Hypothalamus (tissue), 51 donors: Measurements from ENCODE around the gene NPTX1.

Experiments
- DNase-seq, 51 donors: peaks; one replicate each; lab custom pipeline; 2025; lab: John Stamatoyannopoulos, UW

The NPTX1 gene

DNA sequence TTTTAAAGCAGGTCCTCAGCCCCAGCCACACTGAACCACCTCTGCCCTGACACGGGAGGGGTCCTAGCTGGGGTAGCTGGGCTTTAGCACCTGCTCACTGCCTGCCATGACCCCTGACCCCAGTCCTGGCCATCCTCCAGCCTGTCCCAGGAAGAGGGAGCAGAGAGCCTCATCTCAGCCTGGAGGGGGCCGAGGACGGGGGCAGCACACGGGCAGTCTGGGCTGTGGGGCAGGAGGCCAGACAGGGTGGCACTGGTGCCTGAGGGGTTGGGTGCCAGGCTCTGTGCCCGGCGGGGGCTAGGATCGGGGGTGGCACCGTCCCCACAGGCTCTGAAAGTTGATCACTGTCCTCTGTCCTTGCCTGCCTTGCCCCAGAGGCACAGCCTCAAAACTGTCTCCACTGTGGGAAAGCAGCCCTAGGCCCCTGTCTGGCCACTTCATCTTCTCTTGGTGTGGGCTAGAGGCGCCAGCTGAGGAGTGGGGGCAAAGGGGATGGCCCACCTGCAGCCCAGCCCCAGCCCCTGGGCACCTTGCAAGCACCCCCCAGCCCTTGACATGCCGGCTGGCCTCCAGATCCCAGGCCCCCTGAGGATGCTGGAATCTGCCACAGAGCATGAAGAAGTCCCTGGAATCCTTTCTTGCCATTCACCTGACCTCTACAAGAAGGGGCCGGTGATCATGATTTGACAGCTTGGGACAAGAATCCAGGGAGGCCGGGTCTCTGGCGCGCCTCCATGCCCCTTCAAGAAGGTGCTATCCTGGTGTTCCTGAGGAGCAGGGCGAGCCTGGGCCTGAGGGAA lies 45.8 kb downstream of the NPTX1 start:
- no peak for DNase-seq

DNA sequence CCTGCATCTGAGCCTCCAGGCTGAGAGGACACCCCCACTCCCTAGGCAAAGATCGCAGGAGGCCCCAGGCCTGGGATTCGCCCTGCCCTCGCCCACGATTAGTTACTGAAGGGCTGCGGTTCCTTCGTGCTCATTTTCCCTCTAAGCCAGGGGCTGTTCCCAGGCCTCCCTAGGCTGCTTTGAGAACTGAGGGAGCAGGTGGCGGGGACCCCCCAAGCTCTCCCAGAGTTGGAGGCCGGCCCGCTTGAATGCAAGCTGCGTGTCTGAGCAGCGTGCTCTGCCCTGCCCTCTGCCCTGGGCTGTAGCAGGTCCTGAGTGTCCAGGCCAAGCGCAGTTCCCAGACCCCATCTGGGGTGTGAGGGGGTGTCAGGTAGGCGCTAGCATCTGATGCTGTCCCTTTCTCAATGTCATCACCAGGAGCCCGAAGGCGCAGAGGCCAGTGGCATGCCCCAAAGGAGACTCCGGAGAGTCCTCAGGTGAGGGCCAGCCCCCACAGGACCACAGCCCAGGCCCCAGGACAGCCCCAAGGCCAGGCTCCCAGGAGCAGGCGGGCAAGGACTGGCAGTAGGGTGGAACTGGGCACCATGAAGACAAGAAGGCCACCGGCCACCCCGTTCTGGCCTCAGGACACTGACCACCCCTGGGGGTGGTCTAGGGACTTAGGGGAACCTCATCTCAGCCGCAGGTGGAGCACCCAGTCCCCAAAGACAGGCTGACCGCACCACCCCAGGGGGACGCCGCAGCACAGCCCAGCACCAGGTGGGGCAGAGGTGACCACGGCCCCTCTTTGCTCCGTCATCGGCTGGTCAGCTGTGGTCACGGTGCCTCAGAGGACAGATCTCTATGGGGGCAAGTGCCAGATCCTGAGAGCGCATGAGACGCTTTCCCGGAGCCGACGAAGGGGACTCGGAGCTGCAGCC lies 46.8 kb downstream of the NPTX1 start:
- no peak for DNase-seq

DNA sequence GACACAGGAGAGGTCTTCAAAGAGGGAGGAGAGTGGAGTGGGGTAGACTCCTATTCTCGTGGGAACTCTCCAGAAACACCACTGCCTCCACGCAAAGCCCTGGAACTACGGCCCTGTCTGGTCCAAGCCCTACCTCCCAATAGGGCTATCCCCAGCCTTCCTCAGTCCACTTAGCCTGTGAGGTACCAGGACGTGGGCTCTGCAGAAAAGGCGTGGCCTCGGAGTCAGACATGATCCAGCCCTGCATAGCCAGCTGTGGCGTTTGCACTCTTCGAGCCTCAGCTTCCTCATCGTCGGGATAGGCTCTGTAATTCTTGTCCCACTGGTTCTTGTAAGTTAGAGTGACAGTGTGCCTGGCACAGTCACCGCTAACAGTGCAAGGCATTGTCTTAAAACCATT lies 47.6 kb downstream of the NPTX1 start:
- DNase-seq: no peak

DNA sequence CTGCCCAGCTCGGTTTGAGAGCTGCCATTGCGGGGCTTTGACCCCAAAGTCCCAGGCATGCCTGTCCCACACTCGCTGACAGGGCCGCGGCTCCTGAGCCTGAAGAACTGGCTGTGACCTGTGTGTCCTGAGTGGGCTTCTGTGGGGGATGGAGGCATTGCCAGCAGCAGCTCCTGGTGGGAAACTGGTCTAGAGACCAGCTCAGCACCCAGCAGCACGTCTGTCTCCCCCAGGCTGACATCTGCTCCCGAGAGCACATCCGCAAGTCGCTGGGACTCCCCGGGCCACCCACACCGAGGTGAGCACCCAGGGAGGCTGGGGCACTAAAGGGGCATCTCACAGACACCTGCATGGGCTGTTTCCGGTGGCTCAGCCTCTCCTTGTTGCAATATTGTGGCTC lies 48.0 kb downstream of the NPTX1 start:
- no peak for DNase-seq

DNA sequence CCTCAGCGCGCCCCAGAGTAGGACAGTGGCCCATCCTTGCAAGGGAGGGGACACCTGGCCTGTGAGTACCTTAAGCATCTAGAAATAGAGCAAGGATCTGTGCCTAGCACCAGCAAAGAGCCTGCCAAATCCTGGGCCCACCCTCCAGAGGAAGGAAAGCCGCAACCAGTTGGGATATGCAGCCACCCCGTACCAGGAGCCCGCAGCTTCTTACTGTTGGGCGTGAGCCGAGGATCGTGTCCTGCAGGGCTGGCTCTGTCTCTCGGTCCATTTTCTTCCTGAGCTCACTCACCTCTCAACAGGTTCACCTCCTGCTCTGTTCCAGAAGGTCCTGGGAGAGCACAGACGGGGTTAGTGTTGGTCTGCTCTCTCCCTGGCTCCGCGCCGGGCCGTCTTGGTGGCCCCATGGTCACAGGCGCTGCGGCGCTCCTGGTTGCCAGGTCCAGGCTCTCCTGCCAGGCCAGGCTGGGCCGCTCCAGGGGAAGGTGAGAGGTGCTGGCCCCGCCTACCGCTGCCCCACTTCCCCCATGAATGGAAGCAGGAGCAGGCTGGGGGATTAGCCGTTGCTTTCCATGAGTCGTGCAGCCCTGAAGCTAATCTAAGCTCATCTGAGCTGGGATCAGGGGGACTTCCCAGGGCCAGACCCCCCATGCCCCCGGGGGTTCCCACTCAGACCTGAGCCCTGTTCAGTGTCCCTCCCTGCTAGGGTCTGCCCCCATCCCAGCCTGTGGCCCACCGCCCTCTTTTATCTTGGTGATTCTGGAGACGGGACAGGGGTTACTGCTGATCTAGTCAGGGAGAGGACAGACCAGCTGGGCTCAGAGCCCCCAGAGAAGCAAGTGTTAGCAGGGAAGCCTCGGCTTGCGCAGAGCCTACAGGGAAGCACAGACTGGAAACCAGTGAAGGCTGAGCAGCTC lies 48.8 kb downstream of the NPTX1 start:
- DNase-seq: no peak

DNA sequence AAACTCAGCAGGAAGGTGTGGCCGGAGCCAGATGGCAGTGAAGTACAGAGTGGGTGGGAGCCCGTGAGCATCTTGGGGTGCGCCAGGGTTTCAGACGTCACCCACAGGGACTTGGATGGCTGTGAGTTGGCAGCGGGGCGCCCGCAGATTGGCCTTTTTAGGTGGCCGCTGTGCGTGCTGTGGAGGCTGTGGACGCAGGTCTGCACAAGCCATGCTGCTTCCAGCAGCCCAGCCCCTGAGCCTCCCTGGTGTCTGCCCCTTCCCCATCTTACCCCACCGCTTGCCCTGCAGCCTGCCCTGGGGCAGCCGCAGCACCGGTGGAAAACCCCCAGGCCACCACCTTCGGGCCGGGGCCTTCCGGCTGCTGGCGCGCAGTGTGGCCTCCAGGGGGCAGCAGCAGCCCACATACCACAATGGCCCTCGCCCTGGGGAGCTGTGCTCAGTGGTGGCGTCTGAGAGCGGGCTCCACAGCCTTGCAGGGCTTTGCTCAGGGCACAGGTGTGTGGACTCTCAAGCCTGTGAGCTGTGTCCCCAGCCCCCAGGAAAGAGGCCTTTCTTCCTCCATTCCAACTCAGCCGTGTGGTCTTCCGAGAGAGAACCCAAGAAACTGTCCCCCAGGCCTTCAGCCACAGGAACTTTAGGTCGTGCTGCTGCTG lies 49.6 kb downstream of the NPTX1 start:
- peak in 45 of 51 donors; percentile 14 to 79 (median 50) for DNase-seq

DNA sequence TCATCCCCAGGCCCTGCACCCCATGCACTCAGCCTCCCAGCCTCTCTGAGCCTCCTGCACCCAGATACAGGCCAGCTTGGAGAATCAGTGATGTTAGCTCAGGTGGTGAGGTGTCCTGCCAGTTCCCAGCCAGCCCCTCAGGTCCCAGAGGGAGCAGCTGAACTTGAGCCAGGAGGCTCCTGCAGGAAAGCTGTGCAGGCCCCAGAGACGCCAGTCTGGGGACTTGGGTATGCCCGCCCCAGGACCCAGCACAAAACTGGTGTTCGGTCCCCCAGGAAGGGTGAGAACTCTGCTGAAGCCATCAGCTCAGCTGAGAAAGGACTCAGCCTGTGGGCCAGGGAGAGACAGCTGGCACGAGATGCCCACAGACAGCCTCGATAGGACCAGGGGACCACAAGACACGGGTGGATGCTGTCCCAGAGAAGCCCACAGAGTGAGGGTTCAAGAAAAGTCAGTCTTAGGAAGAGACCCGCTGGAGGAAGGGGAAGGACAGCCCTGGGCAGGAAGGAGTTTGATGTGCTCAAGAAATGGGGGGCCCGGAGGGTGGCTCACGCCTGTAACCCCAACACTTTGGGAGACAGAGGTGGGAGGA lies 50.5 kb downstream of the NPTX1 start:
- no peak for DNase-seq

DNA sequence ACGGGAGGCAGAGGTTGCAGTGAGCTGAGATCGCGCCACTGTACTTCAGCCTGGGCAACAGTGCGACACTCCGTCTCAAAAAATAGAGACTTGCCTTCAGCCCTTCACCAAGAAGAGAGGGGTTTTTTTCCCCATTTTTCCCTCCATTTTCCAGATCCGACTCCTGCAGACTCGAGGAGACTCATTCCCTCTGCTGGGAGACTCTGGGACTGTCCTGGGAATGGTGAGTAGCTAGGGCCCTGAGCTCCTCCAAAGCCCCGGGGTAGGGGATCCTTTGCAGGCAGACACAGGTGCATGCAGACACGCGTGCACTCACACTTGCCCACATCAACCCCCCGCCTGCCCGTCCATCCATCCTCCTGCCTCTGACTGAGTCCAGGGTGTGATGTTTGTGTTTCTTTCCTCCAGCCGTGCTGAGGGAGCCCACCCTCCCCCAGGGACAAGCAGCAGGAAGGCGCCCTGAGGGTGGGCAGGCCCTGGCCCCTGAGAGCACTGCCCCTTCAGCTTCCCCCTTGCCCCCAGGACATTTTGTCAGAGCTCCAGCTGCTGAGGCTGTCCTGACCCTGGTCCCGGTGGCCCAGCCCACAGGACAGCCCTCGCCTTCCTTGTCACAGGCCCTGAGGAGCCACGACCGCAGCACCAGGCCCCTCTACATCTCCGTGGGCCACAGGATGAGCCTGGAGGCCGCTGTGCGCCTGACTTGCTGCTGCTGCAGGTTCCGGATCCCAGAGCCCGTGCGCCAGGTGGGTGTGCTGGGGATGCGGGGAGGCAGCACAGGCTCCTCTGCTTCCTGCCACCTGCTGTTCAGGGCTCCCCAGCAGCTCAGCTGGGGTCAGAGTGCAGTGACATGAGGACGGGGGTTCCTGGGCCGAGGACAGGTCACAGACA lies 51.3 kb downstream of the NPTX1 start:
- DNase-seq: no peak

DNA sequence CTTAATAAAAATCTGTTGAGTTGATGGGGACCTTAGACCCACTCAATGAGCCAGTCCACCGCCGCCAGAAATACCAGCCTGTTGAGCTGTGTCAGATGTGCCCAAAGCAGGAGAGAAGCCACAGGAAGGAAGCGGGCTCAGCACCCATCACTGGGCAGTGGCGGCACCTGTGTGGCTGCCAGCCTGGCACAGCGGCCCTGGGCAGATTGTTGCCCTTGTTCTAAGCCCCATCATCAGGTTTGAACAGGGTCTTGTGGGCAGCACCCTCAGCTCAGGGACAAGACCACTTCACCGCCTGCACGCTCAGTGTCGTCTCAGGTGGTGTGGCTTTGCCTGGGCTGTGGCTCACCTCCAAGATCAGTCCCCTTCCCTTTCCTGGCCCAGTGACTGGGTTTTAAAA lies 52.1 kb downstream of the NPTX1 start:
- no peak for DNase-seq

DNA sequence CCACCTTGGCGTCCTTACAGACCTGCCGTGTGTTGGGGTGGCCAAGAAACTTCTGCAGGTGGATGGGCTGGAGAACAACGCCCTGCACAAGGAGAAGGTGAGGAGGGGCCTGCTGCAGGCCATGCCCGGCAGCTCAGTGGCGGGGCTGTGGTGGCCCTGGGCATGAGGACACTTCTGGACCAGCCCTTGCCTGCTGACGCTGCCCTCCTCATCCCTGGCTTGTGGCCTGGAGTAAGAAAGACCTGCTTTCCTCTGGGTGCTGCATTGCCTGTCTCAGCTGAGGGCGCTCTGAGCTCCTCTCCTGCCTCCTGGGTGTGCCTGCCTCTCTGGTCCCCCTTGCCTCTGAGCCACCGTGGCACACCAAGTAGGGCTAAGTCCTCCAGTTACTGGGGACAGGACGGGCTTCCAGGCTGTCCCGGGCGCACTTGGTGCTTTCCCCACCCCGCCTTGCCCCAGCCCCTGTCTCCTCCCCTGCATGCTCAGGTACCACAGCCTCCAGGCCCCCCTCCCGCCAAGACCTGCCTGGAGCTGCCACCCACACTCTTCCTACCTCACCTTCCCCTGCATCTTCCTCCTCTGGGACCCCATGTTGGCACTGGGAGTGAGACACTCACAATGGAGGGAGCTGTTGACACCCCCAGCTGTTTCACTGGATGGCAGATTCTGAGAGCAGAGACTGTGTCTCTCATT lies 52.7 kb downstream of the NPTX1 start:
- no peak for DNase-seq

DNA sequence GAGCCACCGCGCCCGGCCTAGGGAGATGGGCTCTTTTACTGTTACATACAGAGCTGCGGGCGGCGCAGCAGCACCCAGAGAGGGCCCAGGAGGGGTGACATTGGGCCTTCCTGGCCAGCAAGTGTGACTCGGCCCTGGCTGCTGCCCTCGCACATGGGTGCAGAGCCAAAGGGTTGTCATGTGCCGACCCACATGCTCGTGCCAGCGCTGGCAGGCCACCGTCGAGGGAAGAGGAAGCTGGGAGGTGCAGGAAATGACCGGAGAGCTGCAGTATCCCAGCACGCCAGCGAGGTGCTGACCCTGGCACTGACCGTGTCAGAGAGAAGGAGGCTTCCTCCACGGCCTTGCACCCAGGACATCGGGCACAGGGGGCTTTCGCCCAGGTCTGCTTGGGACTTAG lies 53.4 kb downstream of the NPTX1 start:
- DNase-seq: no peak

DNA sequence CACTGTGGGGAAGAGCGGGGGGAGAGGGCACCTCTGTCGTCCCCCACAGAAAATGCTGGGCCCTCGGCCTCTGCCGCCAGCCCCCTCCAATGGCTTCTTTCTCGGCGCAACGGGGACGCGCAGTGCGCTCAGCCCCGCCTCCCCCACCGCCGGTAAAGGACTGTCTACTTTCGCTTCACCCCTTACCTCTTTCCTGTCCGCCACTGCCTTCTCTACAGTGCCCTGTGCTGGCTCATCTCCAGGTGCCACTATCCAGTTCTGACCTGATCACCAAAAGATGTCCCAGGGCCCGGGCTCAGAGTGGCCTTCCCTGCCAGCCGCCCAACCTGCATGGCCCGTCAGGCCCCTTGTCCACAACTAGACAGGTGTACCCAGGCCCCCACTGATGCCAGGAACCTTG lies 54.1 kb downstream of the NPTX1 start:
- no peak for DNase-seq

DNA sequence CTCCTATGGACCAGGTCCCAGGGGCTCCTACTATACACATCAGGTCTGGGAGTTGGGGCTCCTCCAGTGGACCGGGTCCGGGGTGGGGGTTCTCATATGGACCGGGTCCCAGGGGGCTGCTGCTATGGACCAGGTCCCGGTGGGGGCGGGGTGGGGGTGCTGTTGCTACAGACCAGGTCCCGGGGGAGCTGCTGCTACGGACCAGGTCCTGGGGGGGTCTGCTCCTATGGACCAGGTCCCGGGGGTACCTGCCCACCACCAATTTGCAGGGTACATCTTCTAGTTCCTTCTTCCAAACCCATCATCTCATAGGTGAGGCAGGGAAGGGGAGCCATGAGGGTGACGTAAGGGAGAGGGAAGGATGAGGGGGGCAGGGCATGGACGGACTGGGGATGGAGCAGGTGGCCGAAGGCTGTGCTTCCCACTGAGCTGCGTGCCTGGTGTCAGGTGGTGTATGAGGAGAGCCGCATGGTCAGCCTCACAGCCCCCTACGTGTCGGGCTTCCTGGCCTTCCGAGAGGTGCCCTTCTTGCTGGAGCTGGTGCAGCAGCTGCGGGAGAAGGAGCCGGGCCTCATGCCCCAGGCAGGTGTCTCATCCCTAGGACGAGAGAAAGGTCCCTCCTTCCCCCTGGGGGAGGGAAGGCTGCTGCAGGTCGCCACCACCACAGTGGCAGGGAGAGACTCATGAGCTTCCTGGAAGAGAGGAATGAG lies 54.9 kb downstream of the NPTX1 start:
- DNase-seq: no peak

DNA sequence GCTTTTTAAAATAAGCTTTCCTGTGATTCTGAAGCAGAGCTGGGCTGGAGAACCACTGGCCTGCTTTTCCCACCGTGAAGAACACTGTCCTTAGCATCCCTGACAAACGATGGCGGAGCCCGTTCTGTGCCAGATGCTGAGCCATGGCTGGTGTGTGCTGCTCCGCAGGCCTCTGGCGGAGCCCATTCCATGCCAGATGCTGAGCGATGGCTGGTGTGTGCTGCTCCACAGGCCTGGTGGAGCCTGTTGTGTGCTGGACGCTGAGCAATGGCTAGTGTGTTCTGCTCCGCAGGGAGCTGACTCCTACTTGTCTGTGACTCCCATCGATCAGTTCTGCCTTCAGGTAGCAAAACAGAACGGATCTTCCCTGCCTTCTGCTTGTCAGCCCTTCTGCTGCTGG lies 57.2 kb downstream of the NPTX1 start:
- DNase-seq: no peak

DNA sequence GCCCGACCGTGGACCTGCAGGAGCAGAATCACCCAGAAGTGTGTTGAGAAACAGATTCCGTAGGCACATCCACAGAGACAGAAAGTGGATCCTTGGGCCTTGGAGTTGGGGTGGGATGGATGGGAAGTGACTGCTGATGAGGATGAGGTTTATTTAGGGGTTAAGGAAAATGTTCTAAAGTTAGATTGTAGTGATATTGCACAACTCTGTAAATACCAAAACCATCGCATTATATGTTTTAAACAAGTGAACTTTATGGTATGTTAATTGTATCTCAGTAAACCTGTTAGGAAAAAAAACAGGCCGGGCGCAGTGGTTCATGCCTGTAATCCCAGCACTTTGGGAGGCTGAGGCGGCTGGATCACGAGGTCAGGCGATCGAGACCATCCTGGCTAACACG lies 57.8 kb downstream of the NPTX1 start:
- DNase-seq: no peak
